Nasal cavity respiratory epithelium epithelial cell of viscerocranial mucosa (primary cell): Measurements from ENCODE around the gene ESRRG. TPM values are rescaled to one million over a fixed set of nuclear protein-coding genes. Genes with fewer than 3 reads are reported as not detected.

ENCODE experiments used
- total RNA-seq: library from RNA; depleted of rRNA; stranded (reverse); fragments of >200 nt; gene quantifications from 2 replicates; pipeline ENCODE4 v1.2.3, GENCODE V29; 2014

Gene ESRRG
- 0.21 TPM in 1 of 2 replicates, not detected in the other for total RNA-seq

GRCh38 chr1:216723274-216723780 is at the start of gene ESRRG:
TSS of gene ESRRG (minus strand) at chr1:216723429. CDS start at chr1:216723299, 130 bp downstream.

